ENCODE results near the gene ARHGAP26.

ARHGAP26 gene

GRCh38 chr5:143132739-143133138 lies 362.6 kb downstream of the ARHGAP26 start:
- no peak for DNase-seq

DNA sequence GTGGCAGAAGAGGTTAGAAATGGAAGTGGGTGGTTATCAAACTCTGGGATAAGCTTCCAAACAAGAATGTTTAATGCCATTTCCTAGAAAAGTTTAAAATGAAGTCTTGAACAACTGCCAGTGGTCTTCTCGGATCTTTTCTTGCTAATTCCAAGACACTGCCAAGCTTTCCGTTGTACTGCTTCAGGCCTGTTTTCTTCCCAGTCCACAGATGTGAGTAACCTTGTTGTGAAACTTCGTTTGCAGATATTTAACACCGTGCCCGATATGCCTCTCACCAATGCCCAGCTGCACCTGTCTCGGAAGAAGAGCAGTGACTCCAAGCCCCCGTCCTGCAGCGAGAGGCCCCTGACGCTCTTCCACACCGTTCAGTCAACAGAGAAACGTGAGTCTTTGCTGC lies 363.5 kb downstream of the ARHGAP26 start:
- DNase-seq = no peak

DNA sequence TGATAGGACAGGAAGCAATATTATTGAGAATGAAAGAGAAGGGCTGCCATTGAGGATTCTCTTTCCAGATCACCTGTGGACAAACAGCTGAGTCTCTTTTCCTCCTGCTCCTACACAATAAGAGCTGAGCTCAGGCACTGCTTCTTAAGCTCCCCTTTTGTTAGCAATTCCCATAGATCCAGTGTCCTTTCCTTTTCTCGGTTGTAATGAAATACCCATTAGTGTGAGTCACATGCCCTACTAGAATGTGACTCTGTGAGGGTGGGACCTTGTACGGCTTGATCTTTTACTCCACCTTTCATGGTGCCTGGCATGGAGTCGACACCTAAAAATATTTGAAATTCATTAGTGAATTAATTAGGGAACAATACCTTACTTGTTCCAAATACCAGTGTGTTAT lies 364.1 kb downstream of the ARHGAP26 start:
- no peak for DNase-seq

- DNase-seq = no peak
Observed at GRCh38 chr5:143134900-143135299, 364.7 kb downstream of the ARHGAP26 start.

- no peak for DNase-seq
Observed at GRCh38 chr5:143135832-143136551, 365.8 kb downstream of the ARHGAP26 start.

DNA sequence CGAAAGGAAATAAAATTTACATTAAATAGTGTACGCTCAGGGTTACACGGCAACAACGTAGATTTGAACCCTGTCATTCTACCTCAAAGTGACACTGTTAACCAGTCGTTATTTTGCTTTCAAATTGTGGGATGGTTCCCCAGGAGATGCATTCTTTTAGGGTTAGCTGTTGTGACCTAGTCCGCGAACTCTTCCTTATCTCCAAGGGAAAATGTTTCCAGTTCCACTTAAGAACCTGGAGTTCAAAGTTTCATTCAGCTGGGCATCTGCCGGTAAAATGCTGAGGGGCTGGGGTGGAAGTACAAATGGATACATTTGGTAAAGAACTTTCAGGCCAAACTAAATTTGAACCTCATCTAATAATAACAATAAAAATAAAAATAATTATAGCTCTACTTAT lies 368.7 kb downstream of the ARHGAP26 start:
- DNase-seq = no peak

- DNase-seq = no peak
Observed at GRCh38 chr5:143139585-143139984, 369.4 kb downstream of the ARHGAP26 start.

- no peak for DNase-seq
Observed at GRCh38 chr5:143140492-143141203, 370.5 kb downstream of the ARHGAP26 start.

DNA sequence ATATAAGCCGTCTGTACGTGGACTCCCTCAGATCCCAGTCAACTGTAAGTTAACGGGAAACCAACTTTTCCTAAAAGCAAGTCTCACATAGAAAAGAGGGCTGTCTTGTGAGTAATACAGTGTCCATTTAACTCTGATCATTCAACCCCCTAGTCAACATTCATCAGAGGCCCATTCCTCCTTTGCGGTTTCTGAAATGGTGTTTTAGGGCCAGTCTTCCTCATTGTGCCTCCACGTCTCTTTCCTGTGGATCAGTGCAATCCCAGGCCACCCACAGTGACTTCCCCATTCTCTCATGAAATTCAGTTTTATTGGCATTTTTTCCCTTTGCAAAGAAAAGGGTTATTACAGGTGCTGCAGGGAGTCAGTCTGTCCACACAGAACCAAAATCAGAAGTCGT lies 371.5 kb downstream of the ARHGAP26 start:
- no peak for DNase-seq

- no peak for DNase-seq
Observed at GRCh38 chr5:143142596-143143435, 372.6 kb downstream of the ARHGAP26 start.

GRCh38 chr5:143143973-143144372 lies 373.8 kb downstream of the ARHGAP26 start:
- DNase-seq = no peak

DNA sequence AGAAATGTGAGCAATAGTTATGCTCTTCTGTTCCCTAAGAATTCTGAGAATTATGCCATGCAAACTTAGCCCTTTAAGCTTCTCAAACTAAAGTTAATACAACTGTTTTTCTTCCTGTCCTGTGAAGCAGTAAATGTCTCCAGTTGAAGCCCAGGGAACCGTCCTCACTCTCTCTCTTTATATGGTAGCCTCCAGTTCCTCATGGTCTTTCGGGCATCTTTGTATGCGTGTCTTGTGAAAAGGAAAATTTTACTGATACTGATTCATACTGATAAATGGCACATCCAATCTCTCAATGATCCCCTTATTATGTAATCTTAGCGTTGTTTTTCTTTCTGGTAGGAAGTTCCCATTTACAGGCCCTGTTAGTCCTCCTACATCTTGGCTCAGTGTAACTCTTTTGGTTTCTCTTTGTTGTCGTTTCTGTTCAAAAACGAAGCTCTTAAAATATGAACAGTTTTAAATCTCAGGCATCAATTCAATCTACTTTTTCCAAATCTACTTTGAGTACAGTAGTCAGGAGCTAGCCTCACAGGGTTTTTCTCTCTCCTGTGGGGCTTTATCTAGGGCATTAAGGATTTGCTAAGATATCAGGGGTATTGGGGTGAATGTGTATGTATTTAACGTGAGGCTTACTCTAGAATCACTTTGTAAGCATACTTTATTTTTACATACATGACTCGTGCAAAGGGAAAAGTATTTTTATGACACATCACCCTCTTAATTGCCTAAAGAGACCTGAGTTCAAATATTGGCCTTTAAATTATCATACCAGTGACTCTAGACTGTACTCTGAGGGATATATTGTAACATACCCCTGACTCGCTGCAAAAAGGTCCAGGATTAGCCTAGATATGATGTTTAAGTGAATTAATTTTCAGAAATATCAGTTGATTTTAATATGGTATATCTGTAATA lies 375.3 kb downstream of the ARHGAP26 start:
- DNase-seq = no peak

GRCh38 chr5:143146161-143146560 lies 376.0 kb downstream of the ARHGAP26 start:
- no peak for DNase-seq

DNA sequence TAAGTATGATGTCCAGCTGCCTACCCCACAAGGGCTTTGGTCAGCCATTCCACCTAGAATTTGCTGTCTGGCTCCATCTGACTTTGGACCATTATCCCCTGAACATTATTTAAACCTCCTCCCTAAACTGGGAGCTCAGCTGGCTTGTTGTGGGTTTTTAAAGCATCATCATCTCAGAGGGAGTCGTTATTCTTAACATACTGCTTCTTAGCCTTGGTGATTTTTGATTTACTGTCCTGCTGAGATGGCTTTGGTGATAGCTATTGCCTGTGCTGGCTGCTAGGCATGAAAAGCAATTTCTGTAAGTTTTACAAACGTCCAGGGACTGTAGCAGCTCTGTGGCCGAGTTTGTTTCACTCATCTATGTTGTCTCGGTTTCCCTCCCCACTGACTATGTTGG lies 377.2 kb downstream of the ARHGAP26 start:
- DNase-seq = no peak

- no peak for DNase-seq
Observed at GRCh38 chr5:143147902-143148301, 377.7 kb downstream of the ARHGAP26 start.

DNA sequence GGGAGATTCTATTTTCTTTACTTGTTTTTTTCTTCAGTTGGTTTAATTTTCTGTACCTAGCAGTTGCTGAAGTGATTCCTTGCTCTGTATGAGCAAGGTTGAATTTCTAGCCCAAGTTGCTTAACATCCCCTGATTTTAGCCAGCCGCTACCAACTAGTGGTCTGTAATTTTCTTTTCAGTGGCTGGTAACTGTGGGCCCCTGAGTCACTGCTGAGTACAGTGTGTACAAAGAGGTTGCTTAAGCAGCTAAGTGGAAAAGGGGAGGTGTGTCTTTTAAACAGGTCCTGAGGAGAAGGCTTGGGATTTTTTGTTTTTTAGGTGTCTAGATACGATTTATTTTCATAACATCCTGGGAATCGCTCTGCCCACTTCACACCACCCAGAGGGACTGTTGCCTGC lies 378.6 kb downstream of the ARHGAP26 start:
- no peak for DNase-seq

DNA sequence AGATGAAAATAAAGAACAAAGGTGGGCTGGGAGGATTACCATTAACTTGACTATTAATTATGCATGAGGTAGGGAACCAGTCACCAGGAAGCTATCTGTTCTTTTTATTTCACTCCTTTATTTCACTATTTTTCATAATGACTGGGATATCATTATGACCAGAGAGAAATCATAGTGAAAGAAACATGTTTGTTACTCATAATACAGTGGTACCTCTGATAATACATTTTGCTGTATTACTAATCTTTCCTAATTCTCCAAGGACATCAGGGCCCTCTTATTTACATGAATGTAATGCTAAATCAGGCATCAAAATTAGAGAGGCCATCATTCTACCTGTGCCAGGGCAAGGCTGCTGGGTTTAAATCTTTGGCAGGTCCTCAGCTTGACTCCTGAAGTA lies 379.6 kb downstream of the ARHGAP26 start:
- no peak for DNase-seq

DNA sequence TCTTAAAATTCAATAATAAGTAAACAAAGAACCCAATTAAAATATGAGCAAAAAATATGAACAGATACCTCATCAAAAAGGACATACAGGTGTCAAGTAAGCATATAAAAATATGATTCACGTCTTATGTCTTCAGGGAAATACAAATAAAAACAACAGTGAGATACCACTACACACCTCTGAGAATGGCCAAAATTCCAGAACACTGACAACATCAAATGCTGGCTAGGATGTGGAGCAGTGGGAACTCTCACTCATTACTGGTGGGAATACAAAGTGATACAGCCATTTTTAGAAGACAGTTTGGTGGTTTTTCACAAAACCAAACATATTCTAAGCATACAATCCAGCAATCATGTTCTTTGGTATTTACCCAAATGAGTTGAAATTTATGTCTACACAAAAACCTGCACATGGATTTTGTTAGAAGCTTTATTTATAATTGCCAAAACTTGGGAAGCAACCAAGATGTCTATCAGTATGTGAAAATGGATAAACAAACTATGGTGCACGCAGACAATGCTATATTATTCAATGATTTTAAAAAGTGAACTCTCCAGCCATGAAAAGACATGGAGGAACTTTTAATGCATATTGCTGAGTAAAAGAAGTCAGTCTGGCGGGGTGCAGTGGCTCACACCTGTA lies 381.0 kb downstream of the ARHGAP26 start:
- DNase-seq = no peak

DNA sequence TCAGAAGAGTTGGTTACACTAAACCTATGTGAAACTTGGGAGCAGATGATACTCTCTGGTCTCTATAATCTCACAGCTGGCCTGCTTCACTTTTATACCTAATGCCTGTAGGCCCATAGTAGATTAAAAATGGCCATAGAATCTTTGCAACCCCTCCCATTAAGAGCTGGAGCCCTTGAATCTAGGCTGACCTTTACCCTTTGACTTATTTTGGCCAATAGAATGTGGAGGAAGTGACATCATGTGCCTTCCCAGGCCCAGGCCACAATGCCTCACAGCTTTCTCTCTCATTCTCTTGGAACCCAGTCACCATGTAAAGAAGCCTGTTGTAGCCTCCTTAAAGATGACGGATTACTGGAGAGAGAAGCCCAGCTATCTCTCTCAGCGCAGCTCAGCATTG lies 382.3 kb downstream of the ARHGAP26 start:
- DNase-seq = no peak

- no peak for DNase-seq
Observed at GRCh38 chr5:143153332-143154119, 383.3 kb downstream of the ARHGAP26 start.
